ENCODE results near the gene ZBTB39.

Gene ZBTB39

DNA sequence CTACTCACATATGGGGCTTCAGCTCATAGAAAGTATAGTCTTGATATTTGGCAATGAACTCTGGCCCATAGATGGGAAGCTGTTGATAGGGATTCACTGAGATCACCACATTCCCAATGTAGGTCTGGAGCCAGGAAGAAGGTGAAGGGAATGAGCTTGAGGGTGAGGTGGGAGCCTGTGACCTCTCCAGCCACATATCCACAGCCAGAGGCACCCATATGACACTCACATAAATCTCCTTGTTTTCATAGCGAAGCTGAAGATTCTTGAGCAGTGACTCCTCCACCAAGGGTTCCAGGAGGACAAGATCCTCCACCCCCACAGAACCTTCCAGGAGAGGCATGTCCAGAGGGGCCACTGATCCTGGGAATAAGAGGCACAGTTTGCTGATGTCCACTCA is 41.6 kb upstream of the ZBTB39 start:
- DNase-seq (ENCODE audit: low read depth): no peak
- no peak overlapping the region for H3K4me3 ChIP-seq (replicated peaks; ENCODE audit: low read depth, low read length)
- TF ChIP-seq, protein P1, sequence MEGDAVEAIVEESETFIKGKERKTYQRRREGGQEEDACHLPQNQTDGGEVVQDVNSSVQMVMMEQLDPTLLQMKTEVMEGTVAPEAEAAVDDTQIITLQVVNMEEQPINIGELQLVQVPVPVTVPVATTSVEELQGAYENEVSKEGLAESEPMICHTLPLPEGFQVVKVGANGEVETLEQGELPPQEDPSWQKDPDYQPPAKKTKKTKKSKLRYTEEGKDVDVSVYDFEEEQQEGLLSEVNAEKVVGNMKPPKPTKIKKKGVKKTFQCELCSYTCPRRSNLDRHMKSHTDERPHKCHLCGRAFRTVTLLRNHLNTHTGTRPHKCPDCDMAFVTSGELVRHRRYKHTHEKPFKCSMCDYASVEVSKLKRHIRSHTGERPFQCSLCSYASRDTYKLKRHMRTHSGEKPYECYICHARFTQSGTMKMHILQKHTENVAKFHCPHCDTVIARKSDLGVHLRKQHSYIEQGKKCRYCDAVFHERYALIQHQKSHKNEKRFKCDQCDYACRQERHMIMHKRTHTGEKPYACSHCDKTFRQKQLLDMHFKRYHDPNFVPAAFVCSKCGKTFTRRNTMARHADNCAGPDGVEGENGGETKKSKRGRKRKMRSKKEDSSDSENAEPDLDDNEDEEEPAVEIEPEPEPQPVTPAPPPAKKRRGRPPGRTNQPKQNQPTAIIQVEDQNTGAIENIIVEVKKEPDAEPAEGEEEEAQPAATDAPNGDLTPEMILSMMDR (IDR thresholded peaks at IDR 0.05; ENCODE audit: low read length, missing control alignments): no peak

DNA sequence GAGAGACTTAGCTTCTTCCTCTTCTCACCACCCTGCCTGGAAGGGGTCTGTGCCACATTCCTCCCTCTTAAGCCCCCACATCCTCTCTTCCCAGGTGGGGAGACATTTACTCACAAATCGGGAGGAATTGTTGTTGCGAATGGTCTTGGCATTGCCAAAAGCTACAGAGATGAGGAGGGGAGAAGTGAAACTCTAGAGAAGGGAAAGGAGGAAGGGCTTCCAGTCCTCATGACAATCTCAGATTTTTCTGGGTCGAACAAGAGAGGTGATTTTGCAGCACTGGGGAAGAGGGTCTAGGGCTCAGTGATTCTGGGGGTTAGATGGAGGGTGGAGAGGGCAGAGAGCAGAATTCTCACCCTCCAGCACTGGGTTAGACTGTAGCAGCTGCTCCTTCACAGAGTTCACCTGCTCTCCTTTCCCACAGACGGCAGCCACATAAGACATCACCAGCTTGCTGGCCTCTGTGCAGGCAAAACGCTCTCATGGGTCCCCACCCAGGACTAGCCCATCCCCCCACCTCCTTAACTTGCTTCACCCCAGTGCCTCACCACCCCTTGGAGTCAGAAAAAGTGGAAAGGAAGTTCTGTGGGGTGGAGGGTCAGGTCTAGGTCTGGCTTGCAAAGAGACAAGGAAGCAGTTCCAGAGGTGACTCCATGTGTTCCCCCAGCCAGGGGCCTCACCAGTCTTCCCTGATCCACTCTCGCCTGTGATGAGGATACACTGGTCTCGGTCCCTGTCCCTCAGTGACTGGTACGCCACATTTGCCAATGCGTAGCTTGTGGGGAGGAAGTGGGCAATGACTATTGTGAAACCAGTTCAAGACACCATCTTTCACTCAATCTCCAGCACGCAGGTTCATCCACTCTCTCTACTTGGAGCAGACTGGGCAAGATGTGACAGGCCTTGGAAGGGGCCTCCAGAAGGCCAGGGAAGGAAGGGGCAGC is 40.9 kb upstream of the ZBTB39 start:
- no peak for DNase-seq (ENCODE audit: low read depth)
- H3K4me3 ChIP-seq (replicated peaks; ENCODE audit: low read depth, low read length): no peak overlapping the region
- TF ChIP-seq, protein P1 (IDR thresholded peaks at IDR 0.05; ENCODE audit: low read length, missing control alignments): no peak

DNA sequence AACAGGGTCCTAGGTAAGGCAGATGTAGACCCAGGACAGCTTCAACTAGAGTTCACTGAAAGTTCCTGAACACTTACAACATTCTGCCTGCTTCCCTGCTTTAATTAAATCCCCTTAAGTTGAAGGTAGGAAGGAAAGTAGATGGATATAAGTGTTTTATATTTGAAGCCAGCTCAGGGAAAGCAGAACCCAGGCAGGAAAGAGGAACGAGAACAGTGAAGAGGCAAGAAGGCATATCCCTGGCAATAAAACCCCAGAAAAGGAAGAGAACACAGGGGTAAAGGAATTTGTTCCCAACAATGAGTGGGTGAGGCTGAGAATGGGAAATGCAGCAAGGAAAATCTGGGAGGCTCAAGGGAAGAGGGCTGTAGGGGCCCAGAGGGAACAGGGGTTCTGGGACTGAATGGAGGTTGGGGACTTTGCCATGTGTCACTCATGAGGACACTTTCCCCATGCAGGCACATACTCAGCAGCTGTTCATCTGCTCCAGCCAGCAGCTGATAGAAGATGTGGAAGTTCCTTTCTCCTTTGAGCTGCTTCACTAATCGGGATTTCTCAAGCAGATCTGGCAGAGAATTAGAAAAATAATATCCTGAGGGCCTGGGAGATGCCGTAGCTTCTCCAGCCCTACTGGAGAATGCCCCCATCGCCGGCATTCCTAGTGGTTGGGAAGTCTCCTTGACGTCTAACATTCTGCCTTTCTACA is 39.9 kb upstream of the ZBTB39 start:
- TF ChIP-seq, protein P1 (IDR thresholded peaks at IDR 0.05; ENCODE audit: low read length, missing control alignments): no peak
- no peak for DNase-seq (ENCODE audit: low read depth)
- no peak overlapping the region for H3K4me3 ChIP-seq (replicated peaks; ENCODE audit: low read depth, low read length)

DNA sequence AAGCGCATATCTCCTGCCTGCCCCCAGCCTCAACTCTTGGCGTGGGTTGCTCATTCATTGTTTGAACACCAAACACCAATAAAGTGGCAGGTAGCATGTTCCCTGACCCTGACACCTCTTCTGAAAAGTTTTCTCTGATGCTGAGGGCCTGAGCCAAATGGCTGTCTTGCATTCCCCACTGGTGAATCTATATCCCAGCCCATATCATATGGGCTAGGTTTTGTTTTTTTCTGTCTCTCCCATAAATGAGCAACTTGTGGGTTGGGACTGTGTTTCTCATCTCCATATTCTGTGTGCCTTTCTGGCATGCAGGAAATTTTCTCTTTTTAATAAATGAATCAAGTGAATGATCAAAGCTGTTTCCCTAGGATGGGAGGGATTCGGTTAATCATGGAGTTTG is 38.5 kb upstream of the ZBTB39 start:
- DNase-seq (ENCODE audit: low read depth): no peak
- H3K4me3 ChIP-seq (replicated peaks; ENCODE audit: low read depth, low read length): no peak overlapping the region
- TF ChIP-seq, protein P1 (IDR thresholded peaks at IDR 0.05; ENCODE audit: low read length, missing control alignments): no peak

DNA sequence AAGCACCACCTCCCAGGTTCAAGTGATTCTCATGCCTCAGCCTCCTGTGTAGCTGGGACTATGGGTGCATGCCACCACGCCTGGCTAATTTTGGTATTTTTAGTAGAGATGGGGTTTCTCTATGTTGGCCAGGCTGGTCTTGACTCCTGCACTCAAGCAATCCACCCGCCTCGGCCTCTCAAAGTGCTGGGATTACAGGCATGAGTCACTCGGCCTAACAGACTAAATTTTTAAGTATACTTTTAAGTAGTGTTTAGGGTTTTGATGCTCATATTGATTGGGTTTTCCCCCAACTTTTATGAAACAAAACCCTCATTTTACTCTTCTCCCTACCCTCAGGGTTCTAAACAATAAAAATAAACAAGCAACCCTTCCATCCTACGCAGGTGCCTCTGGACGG is 38.1 kb upstream of the ZBTB39 start:
- TF ChIP-seq, protein P1 (IDR thresholded peaks at IDR 0.05; ENCODE audit: low read length, missing control alignments): no peak
- H3K4me3 ChIP-seq (replicated peaks; ENCODE audit: low read depth, low read length): no peak overlapping the region
- no peak for DNase-seq (ENCODE audit: low read depth)

DNA sequence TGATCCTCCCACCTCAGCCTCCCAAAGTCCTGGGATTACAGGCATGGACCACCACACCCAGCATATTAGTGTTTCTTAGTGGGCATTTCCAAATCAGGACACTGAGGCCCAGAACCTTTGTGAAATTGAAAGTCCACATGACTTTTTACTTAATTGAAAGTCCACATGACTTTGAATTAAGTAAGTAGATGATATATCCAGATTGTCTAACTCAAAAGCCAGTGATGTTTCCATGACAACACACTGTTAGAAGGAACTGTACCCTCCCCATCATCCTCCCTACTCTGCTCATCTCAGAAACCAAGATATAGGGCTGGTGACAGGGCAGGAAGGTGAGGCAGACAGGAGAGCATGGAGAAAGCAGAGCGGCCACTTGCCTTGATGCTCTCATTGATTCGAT is 36.3 kb upstream of the ZBTB39 start:
- no peak overlapping the region for H3K4me3 ChIP-seq (replicated peaks; ENCODE audit: low read depth, low read length)
- TF ChIP-seq, protein P1 (IDR thresholded peaks at IDR 0.05; ENCODE audit: low read length, missing control alignments): no peak
- DNase-seq (ENCODE audit: low read depth): no peak
